ENCODE data around the gene ADIPOR2. TPM values are rescaled to one million over a fixed set of nuclear protein-coding genes. Genes with fewer than 3 reads are reported as not detected.

Gene ADIPOR2
- total and polyA plus RNA-seq, 11 donors: 17.7 to 52.5 (median 36.7) TPM

GRCh38 chr12:1807087-1807860 lies 116.4 kb downstream of the ADIPOR2 start:
- Histone ChIP-seq H3K9me3 (no peaks in the 10 kb centered on the region), H3K4me1 (peaks cover 0 to 50% (median 16%) of the 10 kb centered on the region in 12 donors), H3K4me3 (no peak overlapping the region), H3K27me3 (no peaks in the 10 kb centered on the region), H3K27ac (no peak overlapping the region), H3K36me3 (no peaks in the 10 kb centered on the region)
- intact Hi-C loops (cut with DNase I): loop anchor here in 4 of 10 donors (5.0 to 10.0 kb wide), 4 partner anchors 110 to 468 kb away; partner anchors contain the start of gene CACNA2D4 (in 1 of the 4)
- ATAC-seq: no peak
- TF ChIP-seq POLR2A (IDR thresholded peaks at IDR 0.05) (no peak), CTCF (IDR thresholded peaks at IDR 0.05) (no peak)
- peak in 3 of 5 donors; percentile 23 to 38 (median 23) for DNase-seq
- WGBS, 4 donors: 90 to 92% (median 91%) methylated on average over 14 to 15 of the region's 15 CpGs

GRCh38 chr12:1808036-1808797 lies 117.3 kb downstream of the ADIPOR2 start:
- intact Hi-C loops (cut with DNase I): loop anchor here in 4 of 10 donors (5.0 to 10.0 kb wide), 4 partner anchors 109 to 467 kb away; partner anchors contain the start of gene CACNA2D4 (in 1 of the 4)
- peak in 3 of 5 donors; percentile 11 to 49 (median 20) for DNase-seq
- no peaks in the 10 kb centered on the region for H3K27me3 ChIP-seq
- H3K36me3 ChIP-seq: no peaks in the 10 kb centered on the region
- no peak overlapping the region for H3K27ac ChIP-seq
- no peak overlapping the region for H3K4me3 ChIP-seq
- 88 to 90% (median 90%) methylated on average over 19 of the region's 19 CpGs for WGBS, 4 donors
- ATAC-seq: no peak
- TF ChIP-seq CTCF (IDR thresholded peaks at IDR 0.05) (no peak), POLR2A (IDR thresholded peaks at IDR 0.05) (no peak)
- H3K9me3 ChIP-seq: no peaks in the 10 kb centered on the region
- peaks cover 0 to 60% (median 16%) of the 10 kb centered on the region in 12 donors for H3K4me1 ChIP-seq

- peak in 3 of 5 donors; percentile 11 to 33 (median 14) for DNase-seq
- H3K4me1 ChIP-seq: peaks cover 0 to 67% (median 14%) of the 10 kb centered on the region in 12 donors
- no peaks in the 10 kb centered on the region for H3K9me3 ChIP-seq
- no peaks in the 10 kb centered on the region for H3K36me3 ChIP-seq
- no peak for ATAC-seq
- intact Hi-C loops (cut with DNase I): loop anchor here in 4 of 10 donors (5.0 to 10.0 kb wide), 4 partner anchors 108 to 466 kb away; partner anchors contain the start of gene CACNA2D4 (in 1 of the 4)
- no peak overlapping the region for H3K27ac ChIP-seq
- no peaks in the 10 kb centered on the region for H3K27me3 ChIP-seq
- 87 to 90% (median 89%) methylated on average over 22 of the region's 22 CpGs for WGBS, 4 donors
- H3K4me3 ChIP-seq: no peak overlapping the region
- TF ChIP-seq POLR2A (IDR thresholded peaks at IDR 0.05) (no peak), CTCF (IDR thresholded peaks at IDR 0.05) (no peak)
Measured at GRCh38 chr12:1808798-1809480, 118.1 kb downstream of the ADIPOR2 start.
